NK-92 treated with Interleukin-12 subunit alpha and Interleukin-12 subunit beta, amount 100 ng/mL, for 24 hours (cell line): ENCODE data around the gene RUVBL1.
"Not testable (repeated sequence)": the region's sequence is repeated elsewhere in the genome, so short reads cannot be mapped to it uniquely, and the experiment has no call there.

ENCODE experiments used
- DNase-seq: peaks from one replicate; lab custom pipeline; 2025; lab: John Stamatoyannopoulos, UW

Gene RUVBL1

DNA sequence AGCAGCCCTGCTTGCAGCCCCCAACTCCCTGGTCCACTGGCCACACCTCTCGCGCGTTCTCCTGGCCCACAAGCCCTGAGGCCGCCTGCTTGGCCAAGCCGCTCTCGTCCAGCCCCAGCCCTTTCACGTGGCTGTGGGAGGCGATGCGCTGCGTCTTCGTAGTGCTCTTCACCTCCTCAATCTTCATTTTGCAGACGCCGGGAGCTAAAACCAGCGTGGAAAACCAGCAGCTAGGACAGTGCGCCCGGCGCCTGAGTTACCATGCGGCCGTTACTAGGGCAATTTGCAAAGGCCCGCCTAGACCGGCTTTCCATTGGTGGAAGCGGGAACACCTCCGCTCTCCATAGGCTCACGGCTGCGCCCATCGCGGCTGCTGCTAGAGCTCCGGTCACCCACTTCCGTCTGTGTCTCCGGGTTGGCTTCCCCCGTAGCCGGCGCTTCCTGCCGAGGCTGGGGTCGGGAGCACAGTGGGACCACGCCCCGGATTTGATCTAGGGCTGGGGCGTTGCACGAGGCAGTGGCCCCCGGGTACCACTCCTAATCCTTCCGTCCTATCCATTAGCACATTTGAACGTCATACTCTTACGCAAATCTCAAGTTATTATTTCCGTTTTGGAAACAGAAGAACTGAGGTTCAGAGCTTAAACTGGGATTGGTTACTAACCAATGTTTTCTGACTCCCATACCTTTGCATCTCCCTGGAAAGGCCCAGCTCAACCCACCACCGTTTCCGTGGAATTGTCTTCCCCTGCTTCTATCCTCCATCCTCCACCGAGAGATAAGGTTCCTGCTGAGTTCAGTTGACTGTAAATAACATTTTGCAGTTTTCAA is at the start of gene RUVBL1:
Gene RUVBL1 (minus strand): TSS at position 275 of the 831 bp plus-strand sequence. CDS start 88 bp downstream, at position 187.
- DNase-seq, result peak; percentile 98

DNA sequence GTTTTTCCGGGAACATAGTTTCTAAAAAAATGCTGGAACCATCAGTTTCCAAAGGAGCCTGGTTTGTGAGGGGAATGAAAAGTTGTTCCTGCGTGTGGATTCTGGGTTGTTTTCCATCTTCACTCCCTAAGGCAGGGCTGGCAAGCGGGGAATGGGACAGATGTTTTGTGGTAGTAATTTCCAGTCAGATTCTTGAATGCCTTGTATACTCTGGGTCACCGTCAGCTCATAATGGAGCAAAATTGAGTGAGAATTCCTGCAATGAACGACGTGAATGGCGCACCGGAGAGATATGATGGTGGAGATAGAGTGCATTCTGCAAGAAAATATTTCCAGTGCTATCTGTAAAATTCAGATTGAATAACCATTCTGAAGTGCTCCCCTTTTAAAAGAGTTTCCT is 49.6 kb upstream of the RUVBL1 start:
- no peak for DNase-seq

DNA sequence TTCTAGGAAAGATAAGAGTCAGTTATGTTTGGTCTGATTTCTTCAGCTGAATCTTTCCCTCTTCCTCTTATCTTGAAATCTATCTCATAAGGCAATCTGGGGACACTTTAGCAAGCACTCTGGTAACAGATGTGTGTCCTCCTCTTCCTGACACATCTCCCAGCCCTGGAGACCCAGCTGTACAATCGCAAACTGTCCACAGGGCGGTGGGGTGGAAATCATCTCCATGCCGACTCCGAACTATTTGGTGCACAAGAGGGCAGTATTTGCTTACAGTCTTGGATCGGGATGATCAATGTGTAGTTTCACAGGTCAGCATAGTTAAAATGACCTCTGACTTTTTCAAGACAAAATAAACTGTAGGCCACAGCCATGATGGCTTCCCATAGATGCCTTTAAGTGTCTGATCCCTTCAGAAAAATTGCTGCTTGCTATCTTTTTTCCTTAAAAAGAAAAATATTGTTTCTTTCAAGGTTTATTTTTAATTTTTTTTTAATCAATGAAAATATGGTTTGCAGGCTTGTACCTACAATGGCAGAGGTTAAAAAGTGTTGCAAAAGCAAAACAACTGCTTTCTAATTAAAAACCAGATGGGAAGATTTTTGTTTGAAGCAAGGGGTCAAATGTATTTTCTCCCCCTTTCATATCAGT is 47.4 kb upstream of the RUVBL1 start:
- DNase-seq, result no peak

DNA sequence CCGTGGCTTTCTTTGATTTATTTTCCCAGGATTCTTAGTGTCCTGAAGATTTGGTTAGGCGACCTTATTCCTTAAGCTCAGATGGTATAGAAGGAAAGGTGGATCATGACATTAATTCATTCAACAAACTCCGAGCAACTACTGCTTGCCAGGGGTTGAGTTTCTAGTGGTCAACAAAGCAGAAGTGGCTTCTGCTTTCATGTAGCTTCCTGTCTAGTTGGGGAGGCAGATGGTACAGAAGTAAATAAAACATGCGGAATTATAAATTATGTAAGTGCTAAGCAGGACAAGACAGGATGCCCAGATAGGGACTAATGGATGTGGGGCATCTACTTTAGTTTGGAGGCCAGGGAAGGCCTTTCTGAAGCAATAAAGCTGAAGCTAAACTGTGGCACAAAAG is 45.2 kb upstream of the RUVBL1 start:
- no peak for DNase-seq

DNA sequence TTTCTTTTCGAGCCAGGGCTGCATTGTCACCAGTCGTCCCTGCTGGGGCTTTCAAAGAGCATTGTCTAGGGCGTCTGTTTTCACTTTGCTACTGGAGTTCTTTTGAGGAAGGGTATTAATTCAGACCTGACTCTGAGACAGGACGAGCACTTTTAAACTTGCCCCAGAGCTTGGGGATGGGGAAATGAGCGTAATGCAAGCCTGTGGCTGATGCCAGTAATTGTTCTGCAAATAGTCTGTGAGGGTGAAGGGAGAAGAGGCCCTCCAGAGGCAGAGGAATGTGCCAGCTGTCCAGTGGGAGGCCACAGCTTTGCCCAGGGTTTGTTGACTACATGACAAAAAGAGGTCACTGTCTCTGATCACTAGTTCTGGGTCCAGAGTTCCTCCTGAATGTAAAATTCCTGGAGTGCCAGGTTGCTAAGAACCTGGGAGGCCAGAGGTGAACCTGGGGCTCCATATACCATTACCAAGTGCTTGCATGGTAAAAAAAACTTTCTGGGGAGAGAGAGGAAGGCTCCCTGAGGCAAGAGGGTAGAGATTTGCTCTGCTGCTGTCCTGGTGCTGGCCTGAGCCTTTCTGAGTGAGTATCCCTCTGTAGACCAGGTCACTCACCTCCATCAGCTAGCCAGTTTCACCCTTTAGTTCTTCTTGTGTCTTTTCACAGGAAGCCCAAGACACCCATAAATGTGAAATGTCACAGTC is 44.5 kb upstream of the RUVBL1 start:
- no peak for DNase-seq

DNA sequence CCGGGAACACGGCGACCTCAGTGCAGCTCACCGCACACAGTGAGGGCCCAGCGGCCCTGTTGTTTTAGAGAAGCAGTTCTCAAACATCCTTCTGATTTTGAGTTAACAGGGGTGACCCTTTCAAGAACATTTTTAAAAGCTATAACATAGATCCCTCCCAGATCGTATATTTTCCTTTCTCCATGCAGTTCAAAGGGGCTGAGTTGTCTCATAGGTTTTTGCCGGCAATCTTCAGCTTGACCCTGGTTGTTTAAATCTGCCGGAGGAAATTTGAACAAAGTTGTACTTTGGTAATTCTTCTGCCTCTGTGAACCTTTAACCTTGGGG is 44.0 kb upstream of the RUVBL1 start:
- DNase-seq, result no peak

DNA sequence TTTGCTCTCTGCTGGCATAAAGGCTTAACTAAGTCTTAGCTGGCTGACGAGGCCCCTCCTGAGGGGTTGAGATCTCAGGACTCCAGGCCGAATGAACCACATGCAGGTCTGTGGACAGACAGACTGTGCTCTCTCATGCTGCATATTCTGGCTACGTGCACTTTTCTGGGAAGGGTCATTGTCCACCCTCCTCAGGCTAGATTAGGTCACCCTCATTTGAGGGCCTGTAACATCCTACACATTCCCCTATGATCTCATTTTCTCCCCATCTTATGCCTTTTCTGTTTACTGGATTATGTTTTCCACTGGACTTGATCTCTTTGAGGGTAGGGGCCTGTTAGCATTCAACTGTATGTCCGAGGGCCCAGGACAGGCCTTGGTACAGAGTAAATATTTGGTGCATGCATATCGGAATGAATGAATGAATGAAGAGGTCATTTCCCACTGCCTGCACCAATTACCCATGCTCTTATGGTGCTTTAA is 43.4 kb upstream of the RUVBL1 start:
- DNase-seq, result no peak

DNA sequence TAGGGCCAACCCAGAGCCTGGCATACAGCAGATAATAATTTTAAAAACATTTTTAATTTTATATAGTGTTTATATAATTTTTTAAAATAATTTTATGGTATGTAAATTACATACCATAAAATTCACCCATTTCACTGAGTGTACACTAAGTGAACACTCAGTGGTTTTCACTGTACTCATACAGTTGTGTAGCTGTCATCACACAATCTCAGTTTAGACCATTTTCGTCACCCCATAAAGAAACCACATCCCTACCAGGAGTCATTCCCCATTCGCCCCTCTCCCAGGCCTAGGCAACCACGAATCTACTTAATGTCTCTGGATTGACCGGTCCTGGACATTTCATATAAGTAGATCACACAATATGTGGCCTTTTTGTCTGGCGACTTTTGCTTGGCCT is 39.8 kb upstream of the RUVBL1 start:
- no peak for DNase-seq

DNA sequence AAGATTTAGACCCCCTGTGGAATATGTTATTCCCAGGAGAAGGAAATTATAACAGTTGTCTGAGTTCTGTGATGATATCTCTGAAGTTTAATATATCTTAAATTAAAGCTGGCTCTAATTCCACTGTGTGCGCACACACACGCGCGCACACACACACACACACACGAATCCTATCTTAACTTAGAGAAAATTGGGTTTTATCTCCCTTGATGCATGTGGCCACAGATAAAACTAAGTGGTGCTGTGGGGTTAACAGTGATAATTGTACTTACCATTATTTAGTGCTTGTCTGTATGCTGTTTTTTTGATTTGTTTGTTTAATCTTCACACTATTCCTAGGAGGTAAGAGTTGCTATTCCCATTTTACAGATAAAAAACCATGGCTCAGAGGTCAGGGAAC is 37.0 kb upstream of the RUVBL1 start:
- no peak for DNase-seq

DNA sequence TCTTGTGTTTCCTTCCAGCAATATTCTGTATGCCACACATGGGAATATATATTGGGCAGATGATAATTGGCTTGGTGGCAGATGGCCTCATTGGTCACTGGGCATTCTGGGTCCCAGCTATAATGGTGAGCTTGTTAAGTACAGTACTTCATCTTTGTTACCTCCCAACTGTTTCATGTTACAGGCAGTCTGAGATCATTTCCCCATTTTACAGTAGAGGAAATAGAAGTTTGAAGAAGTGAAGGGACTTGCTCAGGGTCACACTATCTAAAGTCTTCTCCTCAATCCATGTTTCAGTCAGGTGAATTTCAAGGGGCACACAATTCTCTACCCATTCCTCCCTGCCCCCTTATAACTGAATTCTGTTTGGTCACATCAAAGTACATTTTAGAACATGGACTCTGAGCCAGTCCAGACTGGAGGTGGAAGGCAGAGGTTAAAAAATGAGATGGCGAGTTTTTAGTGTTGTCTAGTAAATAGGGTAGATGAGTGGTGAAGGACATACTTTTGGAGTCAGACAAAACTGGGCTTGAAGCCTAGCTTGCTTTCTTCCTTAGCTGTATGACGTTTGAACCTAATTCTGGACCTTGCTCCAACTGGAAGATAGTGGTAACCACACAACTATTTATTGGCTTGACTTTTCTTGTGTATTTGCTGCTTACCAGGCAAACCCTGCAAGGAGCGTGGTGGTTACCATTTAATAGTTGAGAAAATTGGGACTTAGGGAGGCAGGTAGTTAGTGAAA is 32.2 kb upstream of the RUVBL1 start:
- no peak for DNase-seq

DNA sequence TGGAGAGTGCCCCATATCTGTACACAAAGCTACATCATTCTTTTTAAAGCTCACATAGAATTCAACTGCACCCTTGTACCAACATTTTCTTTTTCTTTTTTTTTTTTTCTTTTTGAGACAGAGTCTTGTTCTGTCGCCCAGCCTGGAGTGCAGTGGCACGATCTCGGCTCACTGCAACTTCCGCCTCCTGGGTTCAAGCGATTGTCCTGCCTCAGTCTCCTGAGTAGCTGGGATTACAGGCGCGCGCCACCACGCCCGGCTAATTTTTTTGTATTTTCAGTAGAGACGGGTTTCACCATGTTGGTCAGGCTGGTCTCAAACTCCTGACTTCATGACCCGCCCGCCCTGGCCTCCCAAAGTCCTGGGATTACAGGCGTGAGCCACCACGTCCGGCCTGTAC is 30.7 kb upstream of the RUVBL1 start:
- DNase-seq, result not testable (repeated sequence)

DNA sequence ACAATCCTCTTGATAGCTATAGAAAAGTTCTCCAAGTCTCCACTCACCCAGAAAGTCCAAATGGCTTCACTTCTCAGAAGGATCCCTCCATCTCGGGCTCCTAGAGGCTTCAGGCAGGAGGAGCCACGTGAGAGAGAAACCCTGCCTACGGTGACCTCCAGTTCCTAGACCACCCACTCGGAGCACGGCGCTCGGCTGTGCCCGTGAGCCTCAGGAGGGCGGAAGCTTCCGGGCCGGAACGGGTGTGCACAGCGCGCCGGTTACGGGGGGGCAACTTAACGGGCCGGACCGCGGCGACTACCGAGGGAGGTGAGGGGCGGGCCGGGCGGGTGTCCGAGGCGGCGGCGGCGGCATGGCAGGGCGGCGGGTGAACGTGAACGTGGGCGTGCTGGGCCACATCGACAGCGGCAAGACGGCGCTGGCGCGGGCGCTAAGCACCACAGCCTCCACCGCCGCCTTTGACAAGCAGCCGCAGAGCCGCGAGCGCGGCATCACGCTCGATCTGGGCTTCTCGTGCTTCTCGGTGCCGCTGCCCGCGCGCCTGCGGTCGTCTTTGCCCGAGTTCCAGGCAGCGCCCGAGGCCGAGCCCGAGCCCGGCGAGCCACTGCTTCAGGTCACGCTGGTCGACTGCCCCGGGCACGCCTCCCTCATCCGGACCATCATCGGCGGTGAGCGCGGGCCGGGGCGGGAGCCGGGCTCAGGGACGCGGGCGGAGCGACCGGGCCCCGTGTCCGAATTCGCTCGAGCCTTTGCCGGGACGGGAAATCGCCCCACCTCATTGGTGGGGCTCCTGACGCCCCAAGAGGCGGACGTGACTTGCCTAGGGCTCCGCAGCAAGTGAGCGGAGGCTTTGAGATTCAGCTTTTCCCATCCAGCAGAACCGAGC is 29.8 kb upstream of the RUVBL1 start, which contains the start of gene EEFSEC:
Gene EEFSEC (plus strand): TSS at position 326 of the 886 bp plus-strand sequence. CDS start 27 bp downstream, at position 353.
- peak; percentile 73 for DNase-seq

DNA sequence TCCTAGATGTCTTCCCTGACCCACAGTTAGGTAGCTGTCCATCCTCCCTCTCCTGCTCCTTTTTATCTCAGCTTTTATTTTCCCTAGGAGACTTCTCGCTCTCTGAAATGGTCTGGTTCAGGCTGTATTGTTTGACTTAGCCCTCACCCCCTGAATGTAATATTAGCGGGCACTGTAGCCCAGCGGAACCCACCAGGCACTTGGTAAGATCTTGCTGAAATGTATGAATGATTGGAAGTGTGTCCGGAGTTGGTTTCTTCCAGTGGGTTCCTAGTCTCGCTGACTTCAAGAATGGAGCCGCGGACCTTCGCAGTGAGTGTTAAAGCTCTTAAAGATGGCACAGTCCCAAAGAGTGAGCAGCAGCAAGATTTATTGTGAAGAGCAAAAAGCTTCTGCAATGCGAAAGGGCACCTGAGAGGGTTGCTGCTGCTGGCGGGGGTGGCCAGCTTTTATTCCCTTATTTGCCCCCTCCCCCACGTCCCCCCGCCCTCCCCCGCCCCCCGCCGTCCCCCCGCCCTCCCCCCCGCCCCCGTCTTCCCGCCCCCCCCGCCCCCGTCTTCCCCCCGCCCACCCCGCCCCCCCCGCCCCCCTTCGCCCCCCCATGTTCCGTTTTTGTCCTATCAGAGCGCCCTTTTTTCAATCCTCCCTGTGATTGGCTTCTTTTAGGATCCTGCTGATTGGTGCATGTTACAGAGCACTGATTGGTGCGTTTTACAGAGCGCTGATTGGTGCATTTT is 29.0 kb upstream of the RUVBL1 start:
- DNase-seq, result no peak

DNA sequence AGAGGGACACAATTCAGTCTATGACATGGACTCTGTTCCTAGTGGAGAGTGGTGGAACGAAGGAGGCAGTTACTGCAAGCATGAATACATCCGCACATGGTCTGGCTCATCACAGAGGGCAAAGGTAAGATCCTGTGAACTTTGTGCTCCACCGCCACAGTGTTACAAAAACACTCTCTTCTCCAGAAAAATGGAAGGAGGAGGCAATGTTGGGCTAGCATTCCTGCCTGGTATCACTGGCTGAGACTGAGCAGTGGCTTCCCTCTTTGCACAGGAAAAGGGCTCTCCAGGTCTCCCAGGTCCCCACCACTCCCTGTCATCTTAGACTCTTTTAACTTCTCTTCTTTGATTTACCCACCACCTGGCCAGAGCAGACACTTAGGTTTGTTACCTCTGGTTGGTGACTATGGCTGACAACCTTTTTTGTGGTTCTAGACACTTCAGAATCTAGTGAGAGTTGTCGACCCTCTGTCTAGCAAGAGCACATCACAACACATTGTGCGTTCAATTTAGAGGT is 28.2 kb upstream of the RUVBL1 start:
- DNase-seq, result no peak

DNA sequence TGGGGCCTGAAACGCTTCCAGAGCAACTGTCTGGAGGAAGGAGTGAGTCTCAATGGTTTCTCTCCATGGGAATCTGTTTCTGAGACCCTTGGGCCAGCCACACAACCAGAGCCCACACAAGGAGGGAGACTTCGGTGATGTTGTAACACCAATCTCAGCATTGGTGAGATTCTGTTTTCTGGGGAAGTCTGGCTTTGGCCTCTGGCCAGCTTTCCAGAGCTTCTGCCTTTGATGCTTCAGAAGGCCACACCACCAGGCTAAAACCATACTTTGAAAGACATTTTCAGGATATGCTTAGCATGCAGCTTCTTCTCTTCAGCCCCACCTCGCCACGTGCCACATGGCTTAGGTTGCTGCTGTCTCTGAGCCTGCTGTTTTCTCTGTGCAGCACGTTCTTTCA is 26.0 kb upstream of the RUVBL1 start:
- DNase-seq, result no peak

DNA sequence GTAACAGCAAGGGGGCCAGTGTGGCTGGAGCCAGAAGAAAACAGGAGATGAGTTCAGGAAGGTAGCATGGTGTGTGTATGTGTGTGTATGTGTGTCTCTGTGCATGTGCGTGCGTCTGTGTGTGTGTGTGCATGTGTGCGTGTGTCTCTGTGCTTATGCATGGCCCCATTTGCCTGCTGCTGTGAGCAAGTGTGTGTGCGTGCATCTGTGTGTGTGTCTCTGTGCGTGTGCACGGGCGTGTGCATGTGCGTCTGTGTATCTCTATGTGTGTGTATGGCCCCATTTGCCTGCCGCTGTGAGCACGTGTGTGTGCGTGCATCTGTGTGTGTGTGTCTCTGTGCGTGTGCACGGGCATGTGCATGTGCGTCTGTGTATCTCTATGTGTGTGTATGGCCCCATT is 22.6 kb upstream of the RUVBL1 start:
- no peak for DNase-seq

DNA sequence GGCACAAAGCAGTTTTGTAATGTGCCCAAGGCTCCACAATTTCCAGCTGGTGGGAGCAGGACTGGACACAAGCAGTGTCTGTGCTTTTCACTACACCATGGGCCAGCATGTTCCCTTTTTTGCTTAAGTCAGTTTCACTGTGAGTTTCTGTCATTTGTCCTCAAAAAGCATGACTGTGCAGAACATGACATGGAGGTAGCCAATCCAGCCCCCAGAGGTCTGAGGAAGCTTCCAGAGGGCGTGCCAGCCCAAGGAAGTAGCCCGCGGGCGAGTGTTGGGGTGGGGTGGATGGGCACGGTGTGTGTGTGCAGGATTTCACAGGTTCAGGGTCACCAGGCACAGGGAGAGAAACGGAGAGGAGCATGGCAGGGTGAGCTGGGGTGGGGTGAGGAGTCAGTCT is 21.7 kb upstream of the RUVBL1 start:
- DNase-seq, result no peak

DNA sequence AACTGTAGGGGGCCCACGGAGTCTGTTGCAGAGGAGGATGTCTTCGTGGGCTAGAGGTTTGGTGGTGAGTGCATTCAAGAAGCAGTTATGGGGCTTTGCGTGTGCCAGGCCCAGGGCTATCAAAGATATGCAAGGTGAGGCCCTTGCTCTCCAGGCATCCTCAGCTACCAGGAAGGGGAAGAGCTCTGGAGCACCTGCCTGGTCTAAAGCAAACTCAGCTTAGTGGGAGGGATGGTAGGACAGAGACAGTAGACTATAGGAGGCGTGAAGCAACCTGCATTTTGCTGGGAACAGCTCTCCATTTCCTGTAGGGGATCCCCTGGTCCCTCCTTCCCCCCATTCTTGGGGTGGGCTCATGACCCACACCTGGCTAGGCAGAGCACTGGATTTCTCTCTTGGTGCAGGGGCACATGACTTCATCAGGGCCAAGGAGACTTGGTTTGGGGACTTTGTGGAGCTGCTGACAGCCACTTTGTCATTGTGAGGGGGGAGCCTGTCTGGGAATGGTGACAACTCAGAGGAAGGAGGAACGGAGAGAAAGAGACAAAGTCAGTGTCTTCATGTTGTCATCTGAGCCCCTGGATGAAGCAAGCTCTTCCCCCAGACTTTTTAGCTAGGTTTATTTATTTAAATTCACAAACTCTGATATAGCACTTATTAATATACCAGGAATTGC is 21.0 kb upstream of the RUVBL1 start:
- DNase-seq, result no peak

DNA sequence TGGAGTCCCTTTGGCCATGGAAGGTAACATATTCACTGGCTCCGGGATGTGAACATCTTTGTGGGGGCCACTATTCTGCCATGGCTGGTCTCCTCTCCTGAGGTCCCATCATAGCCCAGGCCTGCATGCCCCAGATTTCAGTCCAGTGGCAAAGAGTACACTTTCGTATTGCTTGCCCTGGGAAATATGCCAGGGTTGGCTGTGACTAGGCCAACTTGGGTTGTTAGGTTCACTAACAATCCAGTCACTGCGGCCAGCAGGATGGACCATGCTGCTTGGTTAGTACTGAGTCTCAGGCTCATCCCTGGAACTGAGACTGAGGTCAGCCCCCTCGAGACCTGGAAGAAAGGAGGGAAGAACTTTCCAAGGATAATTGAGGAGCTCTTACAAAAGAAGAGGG is 19.9 kb upstream of the RUVBL1 start:
- DNase-seq, result no peak
